Mammary epithelial cell (primary cell): ENCODE measurements around the gene TVP23A.

Experiments
- EZH2 ChIP-seq: IDR thresholded peaks from 2 replicates; pipeline ENCODE4 v1.6.1; 2012; ENCODE audit warnings: low read length, inconsistent platforms, borderline replicate concordance
- TF ChIP-seq, protein P1 (sequence below), 2 donors: IDR thresholded peaks in 1 of 2; conservative IDR thresholded peaks in 1 of 2; 2 replicates each; pipeline ENCODE4 v1.5.1; 2011 to 2012; ENCODE audit warnings: inconsistent platforms in 2 of 2, low read length in 2 of 2, mild to moderate bottlenecking in 2 of 2, control low read depth in 1 of 2, low read depth in 1 of 2; ENCODE audit not compliant: insufficient read depth in 1 of 2; ENCODE audit errors: extremely low read depth in 1 of 2

DNA sequence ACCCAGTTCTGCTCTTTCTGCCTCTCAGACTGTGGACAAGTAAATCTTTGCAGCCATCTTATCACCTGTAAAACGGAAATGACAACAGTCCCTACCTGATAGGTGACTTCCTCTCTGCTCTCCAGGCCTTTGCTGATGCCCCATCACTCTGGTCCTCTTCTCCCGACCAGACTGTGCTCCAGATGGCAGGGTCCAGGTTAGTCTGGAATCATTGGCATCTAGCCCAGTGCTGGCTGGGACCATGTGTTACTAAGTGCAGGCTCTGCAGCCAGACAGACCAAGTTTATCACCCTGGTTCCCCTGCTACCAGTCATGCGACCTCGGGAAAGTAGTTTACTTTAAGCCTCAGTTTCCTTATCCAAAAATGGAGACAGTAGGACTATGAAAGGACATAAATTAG lies 76.8 kb downstream of the TVP23A start:
- TF ChIP-seq, protein P1, sequence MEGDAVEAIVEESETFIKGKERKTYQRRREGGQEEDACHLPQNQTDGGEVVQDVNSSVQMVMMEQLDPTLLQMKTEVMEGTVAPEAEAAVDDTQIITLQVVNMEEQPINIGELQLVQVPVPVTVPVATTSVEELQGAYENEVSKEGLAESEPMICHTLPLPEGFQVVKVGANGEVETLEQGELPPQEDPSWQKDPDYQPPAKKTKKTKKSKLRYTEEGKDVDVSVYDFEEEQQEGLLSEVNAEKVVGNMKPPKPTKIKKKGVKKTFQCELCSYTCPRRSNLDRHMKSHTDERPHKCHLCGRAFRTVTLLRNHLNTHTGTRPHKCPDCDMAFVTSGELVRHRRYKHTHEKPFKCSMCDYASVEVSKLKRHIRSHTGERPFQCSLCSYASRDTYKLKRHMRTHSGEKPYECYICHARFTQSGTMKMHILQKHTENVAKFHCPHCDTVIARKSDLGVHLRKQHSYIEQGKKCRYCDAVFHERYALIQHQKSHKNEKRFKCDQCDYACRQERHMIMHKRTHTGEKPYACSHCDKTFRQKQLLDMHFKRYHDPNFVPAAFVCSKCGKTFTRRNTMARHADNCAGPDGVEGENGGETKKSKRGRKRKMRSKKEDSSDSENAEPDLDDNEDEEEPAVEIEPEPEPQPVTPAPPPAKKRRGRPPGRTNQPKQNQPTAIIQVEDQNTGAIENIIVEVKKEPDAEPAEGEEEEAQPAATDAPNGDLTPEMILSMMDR (conservative IDR thresholded peaks at IDR 0.05 in 1 of 2, IDR thresholded peaks at IDR 0.05 in 1 of 2; ENCODE audit: extremely low read depth in 1 of 2, insufficient read depth in 1 of 2, low read depth in 1 of 2, low read length in 2 of 2), result no peak
- TF ChIP-seq EZH2, result no peak
